Gastrocnemius medialis (tissue), 4 donors: ENCODE data around the gene ECE2.

ENCODE experiments used
- CTCF ChIP-seq, 5 experiments: fragments of 450-650 bp in 3 of 5; fragments of 200-600 bp in 2 of 5; sonication (generic) in 2 of 5; IDR thresholded peaks in 4 of 5; conservative IDR thresholded peaks in 1 of 5; 1 replicate in 4 of 5; 2 replicates in 1 of 5; pipeline ENCODE4 v1.5.1; 2016 to 2019; ENCODE audit warnings: antibody characterized with exemption in 5 of 5, mild to moderate bottlenecking in 3 of 5, moderate library complexity in 3 of 5
- POLR2A ChIP-seq, 2 donors: fragments of 450-650 bp; IDR thresholded peaks; one replicate each; pipeline ENCODE4 v1.6.1; 2017; ENCODE audit warnings: antibody characterized with exemption in 2 of 2, mild to moderate bottlenecking in 2 of 2, moderate library complexity in 2 of 2

- TF ChIP-seq POLR2A (IDR thresholded peaks at IDR 0.05): no peak
- TF ChIP-seq CTCF (IDR thresholded peaks at IDR 0.05 in 4 of 5, conservative IDR thresholded peaks at IDR 0.05 in 1 of 5): no peak
Observed at GRCh38 chr3:184231671-184232070, 44.2 kb upstream of the ECE2 start.
